Progenitor cell of endocrine pancreas (in vitro differentiated cells): ENCODE data around the gene NRXN3. TPM values are rescaled to one million over a fixed set of nuclear protein-coding genes. Genes with fewer than 3 reads are reported as not detected.
A peak's percentile ranks its signal among the peaks of the same experiment; 100 is the strongest.

ENCODE experiments used
- DNase-seq: peaks from one replicate; pipeline ENCODE4 v3.0.0; 2021; ENCODE audit warnings: low spot score; ENCODE audit not compliant: unreplicated experiment
- H3K27ac Mint-ChIP-seq: 2 replicates; pipeline ENCODE4 v1.8.0; 2021; ENCODE audit warnings: mild to moderate bottlenecking, moderate library complexity, mixed read lengths
- H3K27me3 Mint-ChIP-seq: 2 replicates; pipeline ENCODE4 v1.8.0; 2021; ENCODE audit warnings: mixed read lengths
- H3K36me3 Mint-ChIP-seq: 2 replicates; pipeline ENCODE4 v1.8.0; 2022; ENCODE audit warnings: mixed read lengths; ENCODE audit not compliant: insufficient read depth
- H3K4me1 Mint-ChIP-seq: 2 replicates; pipeline ENCODE4 v1.8.0; 2021; ENCODE audit warnings: low read depth, mixed read lengths
- H3K4me3 Mint-ChIP-seq: 2 replicates; pipeline ENCODE4 v1.8.0; 2021; ENCODE audit warnings: low read depth, mild to moderate bottlenecking, moderate library complexity, mixed read lengths
- H3K9me3 Mint-ChIP-seq: 2 replicates; pipeline ENCODE4 v1.8.0; 2021; ENCODE audit warnings: low read depth, mixed read lengths
- CTCF ChIP-seq: fragments of 200-600 bp; sonication (generic); IDR thresholded peaks from one replicate; pipeline ENCODE4 v1.5.0; 2021; ENCODE audit warnings: antibody characterized with exemption, mild to moderate bottlenecking; ENCODE audit not compliant: unreplicated experiment
- total RNA-seq: library from RNA; stranded (reverse); gene quantifications from 2 replicates; pipeline ENCODE4 v1.2.1, GENCODE V29; 2021

NRXN3 gene
- total RNA-seq, 1 donor from 2014 or later = 22.1 TPM

- H3K4me1 Mint-ChIP-seq = peaks cover 25% of the 10 kb centered on the region
- no peak for TF ChIP-seq CTCF
- H3K36me3 Mint-ChIP-seq = no peaks in the 10 kb centered on the region
- no peaks in the 10 kb centered on the region for H3K27me3 Mint-ChIP-seq
- H3K9me3 Mint-ChIP-seq = peaks cover 5% of the 10 kb centered on the region
- H3K27ac Mint-ChIP-seq = peak overlapping the region; percentile 60
- no peak for DNase-seq
- H3K4me3 Mint-ChIP-seq = no peak overlapping the region
Observed at GRCh38 chr14:79552778-79553177, 1382.6 kb downstream of the NRXN3 start.

- DNase-seq = no peak
- Mint-ChIP-seq H3K27ac (no peak overlapping the region), H3K4me1 (peaks cover 26% of the 10 kb centered on the region), H3K36me3 (no peaks in the 10 kb centered on the region), H3K4me3 (no peak overlapping the region), H3K9me3 (peaks cover 5% of the 10 kb centered on the region), H3K27me3 (no peaks in the 10 kb centered on the region)
- no peak for TF ChIP-seq CTCF
Observed at GRCh38 chr14:79554816-79555215, 1384.6 kb downstream of the NRXN3 start.

- TF ChIP-seq CTCF = no peak
- H3K4me3 Mint-ChIP-seq = no peak overlapping the region
- no peak for DNase-seq
- no peak overlapping the region for H3K27ac Mint-ChIP-seq
- peaks cover 5% of the 10 kb centered on the region for H3K9me3 Mint-ChIP-seq
- no peaks in the 10 kb centered on the region for H3K27me3 Mint-ChIP-seq
- peaks cover 25% of the 10 kb centered on the region for H3K4me1 Mint-ChIP-seq
- no peaks in the 10 kb centered on the region for H3K36me3 Mint-ChIP-seq
Observed at GRCh38 chr14:79555429-79555828, 1385.3 kb downstream of the NRXN3 start.

- H3K27ac Mint-ChIP-seq = no peak overlapping the region
- H3K9me3 Mint-ChIP-seq = peaks cover 5% of the 10 kb centered on the region
- H3K27me3 Mint-ChIP-seq = no peaks in the 10 kb centered on the region
- TF ChIP-seq CTCF = no peak
- H3K4me3 Mint-ChIP-seq = no peak overlapping the region
- DNase-seq = no peak
- H3K4me1 Mint-ChIP-seq = peaks cover 18% of the 10 kb centered on the region
- H3K36me3 Mint-ChIP-seq = no peaks in the 10 kb centered on the region
Observed at GRCh38 chr14:79557309-79557708, 1387.1 kb downstream of the NRXN3 start.

- TF ChIP-seq CTCF = no peak
- Mint-ChIP-seq H3K27ac (no peak overlapping the region), H3K4me1 (peaks cover 6% of the 10 kb centered on the region), H3K9me3 (peaks cover under 1% of the 10 kb centered on the region), H3K4me3 (no peak overlapping the region), H3K36me3 (no peaks in the 10 kb centered on the region), H3K27me3 (no peaks in the 10 kb centered on the region)
- no peak for DNase-seq
Observed at GRCh38 chr14:79562185-79562584, 1392.0 kb downstream of the NRXN3 start.
